MV-4-11 (cell line): ENCODE results near the gene GSTK1.
"Not testable (repeated sequence)": the region's sequence is repeated elsewhere in the genome, so short reads cannot be mapped to it uniquely, and the experiment has no call there.

Experiments used
- DNase-seq: peaks from one replicate; lab custom pipeline; 2025; lab: John Stamatoyannopoulos, UW

GSTK1 gene

GRCh38 chr7:143238289-143238980 lies 24.8 kb upstream of the GSTK1 start:
- no peak for DNase-seq

GRCh38 chr7:143239813-143240212 lies 23.4 kb upstream of the GSTK1 start:
- DNase-seq: peak; percentile 97

- DNase-seq: peak; percentile 79
These were observed 22.7 kb upstream of the GSTK1 start for GRCh38 chr7:143240291-143241168.

GRCh38 chr7:143242306-143242705 lies 20.9 kb upstream of the GSTK1 start:
- DNase-seq: no peak

GRCh38 chr7:143243111-143243510 lies 20.1 kb upstream of the GSTK1 start:
- no peak for DNase-seq

GRCh38 chr7:143243614-143244013 lies 19.6 kb upstream of the GSTK1 start:
- no peak for DNase-seq

GRCh38 chr7:143244321-143244720 lies 18.9 kb upstream of the GSTK1 start:
- no peak for DNase-seq

- DNase-seq: peak; percentile 61
These were observed 18.1 kb upstream of the GSTK1 start for GRCh38 chr7:143245123-143245522.

- no peak for DNase-seq
These were observed 15.9 kb upstream of the GSTK1 start for GRCh38 chr7:143247372-143247771.

GRCh38 chr7:143248761-143249354 lies 14.4 kb upstream of the GSTK1 start:
- DNase-seq: no peak

- DNase-seq: no peak
These were observed 13.0 kb upstream of the GSTK1 start for GRCh38 chr7:143250199-143250598.

- peak; percentile 21 for DNase-seq
These were observed 12.4 kb upstream of the GSTK1 start for GRCh38 chr7:143250822-143251221.

- peak; percentile 17 for DNase-seq
These were observed 11.2 kb upstream of the GSTK1 start for GRCh38 chr7:143252006-143252405.

- DNase-seq: no peak
These were observed 7.7 kb upstream of the GSTK1 start for GRCh38 chr7:143255564-143255963.

GRCh38 chr7:143256325-143256724 lies 6.9 kb upstream of the GSTK1 start:
- DNase-seq: no peak

GRCh38 chr7:143256932-143257331 lies 6.3 kb upstream of the GSTK1 start:
- no peak for DNase-seq

GRCh38 chr7:143257501-143257900 lies 5.7 kb upstream of the GSTK1 start:
- no peak for DNase-seq

GRCh38 chr7:143258831-143259230 lies 4.4 kb upstream of the GSTK1 start:
- DNase-seq: no peak

GRCh38 chr7:143259765-143260164 lies 3.5 kb upstream of the GSTK1 start:
- no peak for DNase-seq

- DNase-seq: no peak
These were observed 1.3 kb upstream of the GSTK1 start for GRCh38 chr7:143261901-143262300.

- not testable (repeated sequence) for DNase-seq
These were observed 941 bp downstream of the GSTK1 start for GRCh38 chr7:143264196-143264568.

GRCh38 chr7:143265017-143265693 lies 1.9 kb downstream of the GSTK1 start:
- DNase-seq: no peak
